ENCODE results near the gene NEUROD2. TPM values are rescaled to one million over a fixed set of nuclear protein-coding genes. Genes with fewer than 3 reads are reported as not detected.

The NEUROD2 gene
- total RNA-seq, 8 experiments from 2014 or later = 0.05 to 1.00 (median 0.13) TPM

DNA sequence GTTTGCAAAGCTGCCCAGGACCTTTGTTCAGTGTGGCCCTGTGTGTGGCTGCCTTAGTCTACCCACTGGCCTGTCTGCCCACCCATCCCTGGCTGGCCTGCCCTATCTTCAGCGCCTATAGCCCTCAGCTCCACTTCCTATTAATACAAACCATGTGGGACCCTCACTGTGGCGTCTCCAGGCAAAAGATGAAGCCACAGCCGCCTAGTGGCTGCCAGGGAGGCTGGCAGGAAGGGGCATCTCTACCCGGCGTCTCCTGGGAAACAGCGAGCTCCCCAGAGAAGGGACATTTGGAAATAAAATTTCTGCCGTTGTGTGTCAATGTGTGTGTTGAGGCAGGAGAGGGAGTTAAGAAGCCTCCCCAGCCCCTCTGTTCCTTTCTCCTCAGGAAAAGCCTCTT is 31.5 kb downstream of the NEUROD2 start:
- peak in 1 of 8 experiments; percentile 27 for ATAC-seq (replicated peaks in 6 of 8)
- in situ Hi-C loops (cut with MboI; ENCODE audit: low pct_unique_long_range_greater_than_20kb in 2 of 9, low sequenced_read_pairs in 9 of 9, unreplicated experiment in 9 of 9) = no loop called here
- 0 to 75% (median 30%) methylated on average over 1 to 5 of the region's 7 CpGs; no CpG with 5 or more reads in 5 of the 10 experiments for WGBS, 10 experiments
- H3K4me1 ChIP-seq (replicated peaks in 1 of 2) = peaks cover 19 to 28% of the 10 kb centered on the region in 2 donors
- no peak overlapping the region for H3K4me3 ChIP-seq
- no peak overlapping the region for H3K27ac ChIP-seq

DNA sequence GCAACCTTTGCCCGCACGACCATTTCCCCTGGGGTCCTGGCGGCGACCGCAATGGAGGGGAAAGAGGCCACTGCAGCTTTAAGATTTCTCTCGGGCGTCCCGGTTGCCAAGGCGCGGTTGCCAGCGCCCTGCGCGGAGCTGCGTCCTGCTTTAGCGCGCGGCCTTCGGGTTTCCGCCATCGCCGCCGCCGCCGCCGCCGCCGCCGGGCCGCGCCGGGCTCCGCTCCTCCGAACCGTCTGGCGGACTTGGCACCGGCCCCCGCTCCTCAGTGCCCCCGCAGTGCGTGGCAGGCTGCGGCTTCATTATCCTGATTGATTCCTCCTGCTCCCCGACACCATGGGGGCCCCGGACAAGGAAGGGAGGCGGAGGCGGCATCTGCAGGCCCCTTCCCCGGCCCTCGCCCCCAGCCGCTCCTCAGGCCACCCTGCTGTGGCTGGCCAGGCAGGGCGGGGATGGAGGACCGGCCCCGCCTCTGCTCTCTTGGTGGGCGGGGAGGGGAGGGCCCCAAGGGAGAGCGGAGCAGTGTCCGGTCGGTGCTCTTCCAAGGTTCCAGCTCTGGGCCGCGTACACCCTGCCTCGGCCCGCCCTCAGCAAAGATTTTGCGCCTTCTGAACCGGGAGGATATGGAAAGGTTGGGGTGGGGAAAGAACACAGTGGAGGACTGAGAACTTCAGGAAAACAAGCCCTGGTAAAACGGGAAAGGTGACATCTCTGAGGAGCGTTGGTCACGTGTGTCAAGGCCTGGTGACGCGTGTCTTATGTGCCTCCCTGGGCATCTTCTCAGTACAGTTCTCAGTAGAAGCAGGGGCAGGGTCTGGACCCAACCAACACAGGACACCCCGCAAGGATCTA is 34.0 kb downstream of the NEUROD2 start:
- WGBS, 10 experiments = 0 to 100% (median 13%) methylated on average over 1 to 16 of the region's 66 CpGs; no CpG with 5 or more reads in 2 of the 10 experiments
- in situ Hi-C loops (cut with MboI; ENCODE audit: low pct_unique_long_range_greater_than_20kb in 2 of 9, low sequenced_read_pairs in 9 of 9, unreplicated experiment in 9 of 9) = no loop called here
- Histone ChIP-seq H3K4me1 (replicated peaks in 1 of 2) (peaks cover 8 to 16% of the 10 kb centered on the region in 2 donors), H3K4me3 (peak overlapping the region; percentile 45 to 55 (median 48)), H3K27ac (peak overlapping the region; percentile 35 to 63)
- peak; percentile 95 to 98 (median 97) for ATAC-seq (replicated peaks in 6 of 8)

DNA sequence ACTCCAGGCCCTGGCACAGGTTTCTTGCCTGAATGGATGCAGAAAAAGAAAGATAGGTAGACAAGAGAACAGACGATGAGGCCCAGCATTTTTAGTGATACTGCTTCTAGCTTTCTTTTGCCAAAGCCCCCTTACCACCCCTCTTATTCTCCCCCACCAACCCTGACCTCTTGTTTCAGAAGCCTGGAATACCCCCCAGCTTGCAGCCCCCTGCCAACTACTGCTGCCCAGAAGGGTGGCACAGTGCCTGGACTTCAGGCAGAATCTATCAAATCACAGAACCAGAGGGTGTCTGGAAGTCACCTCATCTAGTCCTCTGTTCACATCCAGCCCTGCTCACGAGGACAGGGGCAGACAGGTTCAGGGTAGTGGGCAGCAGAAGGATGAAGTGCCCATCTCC is 35.6 kb downstream of the NEUROD2 start:
- in situ Hi-C loops (cut with MboI; ENCODE audit: low pct_unique_long_range_greater_than_20kb in 2 of 9, low sequenced_read_pairs in 9 of 9, unreplicated experiment in 9 of 9) = no loop called here
- no peak for ATAC-seq (replicated peaks in 6 of 8)
- 86 to 100% methylated on average over 1 of the region's 2 CpGs; no CpG with 5 or more reads in 8 of the 10 experiments for WGBS, 10 experiments
- H3K4me1 ChIP-seq (replicated peaks in 1 of 2) = peaks cover 5 to 9% of the 10 kb centered on the region in 2 donors
- no peak overlapping the region for H3K27ac ChIP-seq
- no peak overlapping the region for H3K4me3 ChIP-seq

DNA sequence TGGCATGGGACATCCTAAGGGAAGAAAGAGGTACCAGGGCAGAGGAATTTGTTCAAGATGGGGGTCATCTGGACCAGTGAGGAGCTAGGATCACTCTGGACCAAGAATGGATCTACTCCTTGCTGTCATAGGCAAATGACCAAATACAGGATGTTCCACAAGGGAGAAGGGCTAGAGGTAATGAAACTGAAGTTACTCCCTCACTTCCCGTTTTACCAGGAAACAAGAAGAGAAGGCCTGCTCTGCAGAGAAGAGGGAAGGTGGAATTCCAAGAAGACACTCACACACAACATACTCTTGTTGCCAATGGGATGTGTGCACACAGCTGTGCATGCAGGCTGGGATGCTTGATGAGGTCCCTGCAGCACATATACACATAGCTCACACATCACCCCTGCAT is 38.6 kb downstream of the NEUROD2 start:
- no peak overlapping the region for H3K27ac ChIP-seq
- H3K4me1 ChIP-seq (replicated peaks in 1 of 2) = peaks cover 6% of the 10 kb centered on the region in 2 donors
- no peak for ATAC-seq (replicated peaks in 6 of 8)
- H3K4me3 ChIP-seq = no peak overlapping the region
- WGBS, 10 experiments = 14 to 100% (median 90%) methylated on average over 1 of the region's 1 CpG; no CpG with 5 or more reads in 6 of the 10 experiments
- in situ Hi-C loops (cut with MboI; ENCODE audit: low pct_unique_long_range_greater_than_20kb in 2 of 9, low sequenced_read_pairs in 9 of 9, unreplicated experiment in 9 of 9) = no loop called here

DNA sequence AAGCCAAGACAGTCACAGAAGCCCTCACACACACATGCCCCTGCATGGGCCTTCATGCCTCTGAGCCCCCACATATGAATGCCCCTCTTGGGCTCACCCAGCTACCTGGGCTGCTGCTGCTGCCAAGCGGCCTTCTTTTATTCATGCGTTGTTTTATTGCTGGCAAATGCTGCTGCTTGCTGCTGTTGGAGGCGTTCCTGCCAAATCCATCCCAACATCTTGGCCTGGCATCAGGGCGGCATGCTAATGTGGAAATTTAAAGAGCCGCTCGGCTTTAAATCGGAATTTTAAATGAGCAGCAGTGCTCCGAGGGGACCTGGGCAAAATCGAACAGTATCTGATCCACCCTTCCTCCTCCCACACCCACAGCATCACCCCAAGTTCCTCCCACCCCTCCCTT is 39.0 kb downstream of the NEUROD2 start:
- Histone ChIP-seq H3K4me3 (no peak overlapping the region), H3K27ac (no peak overlapping the region), H3K4me1 (replicated peaks in 1 of 2) (peaks cover 7 to 8% of the 10 kb centered on the region in 2 donors)
- 72 to 100% (median 93%) methylated on average over 1 to 7 of the region's 9 CpGs; no CpG with 5 or more reads in 5 of the 10 experiments for WGBS, 10 experiments
- in situ Hi-C loops (cut with MboI; ENCODE audit: low pct_unique_long_range_greater_than_20kb in 2 of 9, low sequenced_read_pairs in 9 of 9, unreplicated experiment in 9 of 9) = no loop called here
- no peak for ATAC-seq (replicated peaks in 6 of 8)

DNA sequence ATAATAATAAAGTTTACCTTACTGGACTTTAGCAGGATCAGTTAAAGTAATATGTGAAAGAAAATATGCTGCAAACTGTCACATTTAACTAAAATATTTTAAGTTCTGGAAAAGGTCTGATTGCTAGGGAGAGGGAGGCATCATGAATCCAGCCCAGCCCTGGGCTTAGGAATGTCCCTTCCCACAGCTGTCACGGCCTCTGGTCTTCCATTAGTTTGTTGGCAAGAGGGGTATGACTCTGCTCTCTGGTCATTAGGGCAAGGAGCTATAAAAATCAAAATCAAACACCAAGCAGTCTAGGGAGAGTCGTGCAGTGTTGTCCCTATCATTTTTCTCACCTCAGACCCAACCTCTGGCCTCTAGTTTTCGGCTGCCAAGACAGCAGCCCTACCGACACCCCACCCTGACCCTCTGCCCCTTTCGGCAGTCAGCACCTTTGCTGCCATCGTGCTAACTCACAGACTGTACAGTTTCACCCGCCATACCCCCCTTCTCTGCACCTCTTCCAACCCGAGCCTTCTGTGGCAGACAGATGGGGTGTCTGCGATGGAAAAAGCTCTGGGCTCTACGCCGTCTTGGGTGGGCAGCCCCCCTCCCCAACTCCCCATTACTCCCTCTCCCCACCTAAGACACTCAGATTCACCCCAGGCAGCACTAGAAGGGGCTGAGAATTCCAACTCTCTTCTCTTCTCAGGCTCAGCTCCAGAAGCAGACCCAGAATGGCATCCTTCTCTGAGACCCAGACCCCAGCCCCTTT is 41.4 kb downstream of the NEUROD2 start:
- peaks cover 11 to 15% of the 10 kb centered on the region in 2 donors for H3K4me1 ChIP-seq (replicated peaks in 1 of 2)
- WGBS, 10 experiments = 0 to 100% (median 67%) methylated on average over 1 to 2 of the region's 11 CpGs; no CpG with 5 or more reads in 4 of the 10 experiments

DNA sequence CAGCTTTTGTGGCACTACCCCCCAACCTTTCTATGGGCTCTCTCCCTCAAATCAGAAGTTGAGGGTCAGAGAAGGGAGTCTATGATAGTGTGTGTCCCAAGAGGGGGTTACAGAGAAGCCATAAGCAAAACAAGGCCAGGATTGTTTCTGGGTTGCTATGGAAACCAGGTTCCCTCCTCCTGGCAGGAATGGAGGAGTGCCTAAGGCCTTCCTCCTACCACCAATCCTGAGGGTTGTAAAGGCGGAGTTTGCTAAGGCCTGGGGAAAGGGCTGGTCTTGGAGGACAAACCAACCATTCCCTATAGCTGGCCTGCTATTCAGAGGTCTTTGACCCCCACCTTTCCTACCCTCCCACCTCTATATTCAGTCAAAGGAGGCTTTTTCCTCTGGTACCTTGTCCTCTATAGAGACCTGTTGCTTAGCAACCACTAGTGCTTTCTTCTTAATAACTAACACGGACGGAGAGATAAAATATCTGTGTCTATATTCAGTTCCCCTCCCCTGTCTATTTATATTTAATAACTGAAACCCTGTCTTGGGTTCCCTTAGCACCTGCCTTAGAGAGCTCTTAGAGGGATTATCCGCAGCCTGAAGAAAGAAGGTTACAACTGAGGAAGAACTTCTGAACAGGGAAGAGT is 43.4 kb downstream of the NEUROD2 start:
- peak in 4 of 8 experiments; percentile 22 to 56 (median 32) for ATAC-seq (replicated peaks in 6 of 8)
- Histone ChIP-seq H3K4me1 (replicated peaks in 1 of 2) (peaks cover 11 to 15% of the 10 kb centered on the region in 2 donors), H3K27ac (no peak overlapping the region), H3K4me3 (no peak overlapping the region)
- WGBS, 10 experiments = 44 to 94% (median 82%) methylated on average over 1 to 4 of the region's 4 CpGs
- in situ Hi-C loops (cut with MboI; ENCODE audit: low pct_unique_long_range_greater_than_20kb in 2 of 9, low sequenced_read_pairs in 9 of 9, unreplicated experiment in 9 of 9) = no loop called here

More for the DNA sequence above, 41.4 kb downstream of the NEUROD2 start:
- in situ Hi-C loops (cut with MboI; ENCODE audit: low pct_unique_long_range_greater_than_20kb in 2 of 9, low sequenced_read_pairs in 9 of 9, unreplicated experiment in 9 of 9) = no loop called here
- no peak overlapping the region for H3K4me3 ChIP-seq
- no peak for ATAC-seq (replicated peaks in 6 of 8)
- no peak overlapping the region for H3K27ac ChIP-seq

DNA sequence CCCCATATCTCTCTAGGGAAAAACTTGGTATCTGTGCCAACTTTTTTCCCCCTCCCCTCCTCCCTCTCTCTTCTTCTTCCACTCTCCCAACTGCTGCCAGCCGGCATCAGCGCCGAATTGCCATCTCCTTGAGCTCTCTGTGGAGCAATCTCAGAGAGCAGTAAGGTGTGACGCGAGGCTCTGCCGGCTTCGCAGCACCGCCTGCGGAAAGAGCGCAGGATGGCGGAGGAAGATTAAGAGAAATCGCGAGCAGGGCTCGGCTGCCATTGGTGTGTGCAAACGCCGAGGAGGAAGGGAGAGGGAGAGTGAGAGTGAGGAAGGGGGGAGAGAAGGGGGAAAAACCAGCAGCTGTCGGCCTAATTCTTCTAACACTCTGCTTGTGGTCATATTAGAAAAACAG is 44.2 kb downstream of the NEUROD2 start:
- in situ Hi-C loops (cut with MboI; ENCODE audit: low pct_unique_long_range_greater_than_20kb in 2 of 9, low sequenced_read_pairs in 9 of 9, unreplicated experiment in 9 of 9) = no loop called here
- no peak overlapping the region for H3K4me3 ChIP-seq
- H3K4me1 ChIP-seq (replicated peaks in 1 of 2) = peaks cover 11 to 15% of the 10 kb centered on the region in 2 donors
- 29 to 40% methylated on average over 13 to 14 of the region's 17 CpGs; no CpG with 5 or more reads in 8 of the 10 experiments for WGBS, 10 experiments
- peak in 5 of 8 experiments; percentile 38 to 80 (median 59) for ATAC-seq (replicated peaks in 6 of 8)
- no peak overlapping the region for H3K27ac ChIP-seq

DNA sequence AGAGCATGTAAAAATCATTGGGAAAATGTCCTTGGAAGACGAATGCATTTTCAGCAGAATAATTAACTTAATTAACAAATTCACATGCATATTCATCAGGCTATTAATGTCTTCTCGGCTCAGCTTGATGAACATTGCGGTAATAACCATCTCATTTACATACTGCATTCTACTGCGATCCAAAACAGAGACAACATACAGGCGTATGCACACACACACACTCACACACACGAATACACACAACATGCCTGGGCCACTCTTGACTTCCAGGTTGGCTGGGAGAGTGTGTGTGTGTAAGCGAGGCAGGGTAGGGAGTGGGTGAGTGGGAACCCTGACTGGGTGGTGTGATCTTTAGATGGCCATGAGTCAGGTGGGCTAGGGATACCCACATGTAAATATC is 44.7 kb downstream of the NEUROD2 start:
- peaks cover 11 to 15% of the 10 kb centered on the region in 2 donors for H3K4me1 ChIP-seq (replicated peaks in 1 of 2)
- H3K4me3 ChIP-seq = no peak overlapping the region
- ATAC-seq (replicated peaks in 6 of 8) = peak in 4 of 8 experiments; percentile 26 to 49 (median 38)
- in situ Hi-C loops (cut with MboI; ENCODE audit: low pct_unique_long_range_greater_than_20kb in 2 of 9, low sequenced_read_pairs in 9 of 9, unreplicated experiment in 9 of 9) = no loop called here
- WGBS, 10 experiments = 32 to 100% (median 79%) methylated on average over 1 to 5 of the region's 7 CpGs
- no peak overlapping the region for H3K27ac ChIP-seq

DNA sequence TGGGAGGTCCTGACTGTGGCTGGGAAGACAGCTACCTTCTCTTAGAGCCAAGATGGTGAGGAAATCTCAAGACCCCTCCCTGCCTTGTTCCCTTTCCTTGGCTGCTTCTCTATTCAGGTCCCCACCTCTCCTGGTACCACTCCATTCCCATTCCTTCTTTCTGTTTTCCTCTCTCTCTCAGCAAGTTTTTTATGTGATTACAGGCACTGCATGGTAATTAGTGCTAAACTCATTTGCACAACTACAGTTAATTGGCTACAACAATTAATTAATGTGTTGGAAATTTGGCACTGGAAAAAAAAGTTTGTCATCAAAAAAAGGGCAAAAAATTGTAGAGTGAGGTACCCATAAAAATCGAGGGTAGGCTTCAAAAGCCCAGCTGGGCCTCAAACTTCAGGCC is 45.3 kb downstream of the NEUROD2 start:
- ATAC-seq (replicated peaks in 6 of 8) = no peak
- in situ Hi-C loops (cut with MboI; ENCODE audit: low pct_unique_long_range_greater_than_20kb in 2 of 9, low sequenced_read_pairs in 9 of 9, unreplicated experiment in 9 of 9) = no loop called here
- Histone ChIP-seq H3K27ac (no peak overlapping the region), H3K4me3 (no peak overlapping the region), H3K4me1 (replicated peaks in 1 of 2) (peaks cover 11 to 15% of the 10 kb centered on the region in 2 donors)
- 0 to 75% (median 35%) methylated on average over 1 of the region's 1 CpG for WGBS, 10 experiments

DNA sequence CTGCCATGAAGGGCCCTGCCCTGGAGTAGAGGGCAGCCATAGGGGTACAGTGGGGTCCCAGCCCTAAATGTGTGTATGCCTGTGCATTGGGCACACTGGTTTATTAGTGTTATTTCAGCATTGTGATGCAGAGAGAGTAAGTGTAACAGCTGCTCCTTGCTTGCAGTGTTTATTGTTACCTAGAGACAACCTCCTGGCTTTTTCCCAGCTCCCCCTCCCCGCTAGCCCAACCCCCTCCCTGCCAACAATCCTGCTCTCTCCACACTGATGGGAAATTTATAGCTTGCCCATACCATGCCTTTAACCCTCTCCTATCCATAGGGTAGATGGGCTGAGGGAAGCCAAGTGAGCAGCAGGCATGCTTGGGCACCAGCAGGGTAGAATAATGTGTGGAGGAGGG is 51.3 kb downstream of the NEUROD2 start:
- WGBS, 10 experiments = no CpG with 5 or more reads among the region's 1 CpG
- no peak overlapping the region for H3K27ac ChIP-seq
- H3K4me3 ChIP-seq = no peak overlapping the region
- in situ Hi-C loops (cut with MboI; ENCODE audit: low pct_unique_long_range_greater_than_20kb in 2 of 9, low sequenced_read_pairs in 9 of 9, unreplicated experiment in 9 of 9) = loop anchor here in 1 of 9 experiments (10.0 kb wide), 1 partner anchor 68 kb away; the partner anchor contains the start of gene PPP1R1B
- ATAC-seq (replicated peaks in 6 of 8) = peak in 4 of 8 experiments; percentile 32 to 86 (median 48)
- peaks cover 7 to 8% of the 10 kb centered on the region in 2 donors for H3K4me1 ChIP-seq (replicated peaks in 1 of 2)

DNA sequence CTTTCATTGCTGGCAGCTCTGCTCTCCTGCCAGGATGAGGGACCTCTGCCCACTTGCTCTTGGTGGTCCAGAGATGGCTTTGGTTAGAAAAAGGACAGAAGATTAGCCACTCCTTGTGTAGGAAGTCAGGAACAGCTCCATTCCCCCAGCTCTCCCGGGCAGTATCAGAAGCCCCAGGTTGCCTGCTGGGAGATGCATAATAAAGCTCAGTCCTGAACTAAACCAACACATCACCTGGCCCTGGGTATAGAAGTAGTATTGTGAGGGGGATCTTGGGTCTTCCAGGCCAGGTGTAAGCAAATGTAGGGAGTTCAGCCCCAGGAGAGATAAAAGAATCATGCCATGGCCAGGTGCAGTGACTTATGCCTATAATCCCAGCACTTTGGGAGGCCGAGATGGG is 52.4 kb downstream of the NEUROD2 start:
- Histone ChIP-seq H3K4me3 (no peak overlapping the region), H3K4me1 (replicated peaks in 1 of 2) (peaks cover 7 to 8% of the 10 kb centered on the region in 2 donors), H3K27ac (no peak overlapping the region)
- ATAC-seq (replicated peaks in 6 of 8) = no peak
- in situ Hi-C loops (cut with MboI; ENCODE audit: low pct_unique_long_range_greater_than_20kb in 2 of 9, low sequenced_read_pairs in 9 of 9, unreplicated experiment in 9 of 9) = loop anchor here in 1 of 9 experiments (10.0 kb wide), 1 partner anchor 69 kb away; the partner anchor contains the start of gene PPP1R1B
- 0 to 100% (median 17%) methylated on average over 1 of the region's 2 CpGs; no CpG with 5 or more reads in 6 of the 10 experiments for WGBS, 10 experiments

Measured in motor neuron (in vitro differentiated cells).